ELF-1 (cell line): ENCODE measurements around the gene MMP15.
"Not testable (repeated sequence)": the region's sequence is repeated elsewhere in the genome, so short reads cannot be mapped to it uniquely, and the experiment has no call there.

ENCODE experiments used
- DNase-seq: peaks from one replicate; pipeline ENCODE4 v3.0.0-alpha.2; 2016; ENCODE audit warnings: low read depth, low spot score

MMP15 gene

DNA sequence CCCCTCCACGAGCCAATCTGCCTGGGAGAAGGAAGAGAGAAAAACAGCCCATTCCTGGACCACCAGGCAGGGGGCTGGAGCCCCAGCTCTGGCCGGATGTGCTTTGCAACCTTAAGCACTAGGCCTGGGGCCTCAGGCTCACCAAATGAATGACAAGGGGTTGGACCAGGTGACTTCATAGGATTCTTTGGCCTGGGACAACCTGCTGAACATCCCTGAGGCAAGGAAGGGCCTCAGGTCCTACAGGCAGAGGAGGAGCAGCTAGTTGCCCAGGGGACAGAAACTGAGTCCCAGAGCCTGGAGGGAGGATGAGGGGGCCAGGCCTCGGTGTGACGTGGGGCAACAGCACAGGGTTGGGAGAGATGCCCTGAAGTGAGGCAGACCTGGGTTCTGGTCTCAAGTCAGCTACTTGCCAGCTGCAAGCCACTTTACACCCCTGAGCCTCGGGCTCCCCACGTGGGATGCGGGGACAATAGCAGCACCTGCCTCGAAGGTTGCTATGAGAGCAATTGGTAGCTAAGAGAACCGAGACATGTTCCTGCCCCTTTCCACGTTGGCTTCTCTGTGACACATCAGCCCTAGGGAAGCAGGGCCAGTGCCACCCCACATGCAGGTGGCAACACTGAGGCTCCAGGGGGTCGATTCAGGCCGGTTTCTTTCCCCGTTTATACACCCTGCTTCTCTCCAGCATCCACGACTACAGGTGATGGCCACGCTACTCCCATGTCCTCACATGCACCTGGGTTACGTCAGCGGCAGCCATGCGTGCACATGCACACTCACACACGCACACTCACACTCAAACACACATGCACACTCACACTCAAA lies 61.0 kb downstream of the MMP15 start:
- peak; percentile 84 for DNase-seq

DNA sequence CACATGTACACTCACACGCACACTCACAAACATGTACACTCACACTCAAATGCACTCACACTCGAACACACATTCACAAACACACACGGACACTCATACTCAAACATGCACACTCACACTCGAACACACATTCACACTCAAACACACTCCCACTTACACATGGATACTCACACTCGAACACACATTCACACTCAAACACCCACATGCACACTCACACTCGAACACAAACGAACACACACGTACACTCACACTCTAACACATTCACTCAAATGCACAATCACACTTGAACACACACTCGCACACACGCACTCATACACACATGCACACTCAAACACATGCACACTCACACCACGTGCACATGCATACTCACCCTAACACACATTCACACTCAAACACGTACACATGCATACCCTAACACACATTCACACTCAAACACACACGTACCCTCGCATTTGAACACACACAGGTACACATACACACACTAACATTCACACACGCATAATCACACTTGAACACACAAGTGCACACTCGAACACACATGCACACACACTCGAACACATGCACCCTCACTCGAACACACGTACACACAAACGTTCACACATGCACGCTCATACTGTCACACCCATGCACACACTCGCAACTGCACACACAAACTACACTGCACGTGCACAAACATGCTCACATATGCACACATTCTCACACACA lies 61.8 kb downstream of the MMP15 start:
- no peak for DNase-seq

DNA sequence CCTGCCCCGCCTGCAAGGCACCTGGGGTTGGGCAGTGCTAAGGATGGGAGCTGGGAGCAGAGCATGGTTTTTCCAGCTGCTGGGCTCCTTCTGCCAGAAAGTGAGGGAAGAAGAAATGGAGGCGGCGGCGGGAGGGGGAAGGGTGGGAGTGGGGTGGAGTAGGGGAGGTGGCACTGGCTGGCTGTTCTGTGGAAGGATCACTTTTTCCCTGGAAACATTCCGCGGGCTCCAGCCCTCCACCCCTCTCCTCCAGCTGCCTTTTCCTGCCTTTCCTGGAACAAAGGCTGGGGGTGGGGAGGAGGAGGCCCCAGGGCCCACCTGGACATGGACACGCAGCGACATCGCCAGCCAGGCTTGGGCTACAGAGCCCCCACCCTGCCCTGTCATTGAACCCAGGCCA lies 62.5 kb downstream of the MMP15 start:
- no peak for DNase-seq

DNA sequence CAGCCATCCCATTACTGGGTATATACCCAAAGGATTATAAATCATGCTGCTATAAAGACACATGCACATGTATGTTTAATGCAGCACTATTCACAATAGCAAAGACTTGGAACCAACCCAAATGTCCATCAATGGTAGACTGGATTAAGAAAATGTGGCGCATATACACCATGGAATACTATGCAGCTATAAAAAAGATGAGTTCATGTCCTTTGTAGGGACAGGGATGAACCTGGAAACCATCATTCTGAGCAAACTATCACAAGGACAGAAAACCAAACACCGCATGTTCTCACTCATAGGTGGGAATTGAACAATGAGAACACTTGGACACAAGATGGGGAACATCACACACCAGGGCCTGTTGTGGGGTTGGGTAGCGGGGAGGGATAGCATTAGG lies 64.8 kb downstream of the MMP15 start:
- not testable (repeated sequence) for DNase-seq

DNA sequence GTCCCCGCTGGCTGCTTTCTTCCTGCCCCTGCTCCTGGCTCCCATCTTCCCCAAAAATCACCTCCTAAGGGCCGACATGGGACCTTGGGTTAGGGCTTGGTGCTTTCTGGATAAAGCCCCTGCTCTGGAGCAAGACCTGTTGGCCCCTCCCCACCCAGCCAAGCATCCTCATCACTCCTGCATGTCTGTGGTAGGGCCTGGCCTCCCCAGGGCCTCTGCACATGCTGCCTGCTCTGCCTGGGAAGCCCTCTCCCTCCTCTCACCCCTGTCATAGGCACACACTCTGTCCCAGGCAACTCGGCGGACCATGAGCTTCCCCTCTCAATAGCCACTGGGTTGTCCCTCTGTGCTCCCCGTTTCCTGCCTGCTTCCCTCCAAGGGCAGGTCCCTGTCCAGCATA lies 68.5 kb downstream of the MMP15 start:
- no peak for DNase-seq

DNA sequence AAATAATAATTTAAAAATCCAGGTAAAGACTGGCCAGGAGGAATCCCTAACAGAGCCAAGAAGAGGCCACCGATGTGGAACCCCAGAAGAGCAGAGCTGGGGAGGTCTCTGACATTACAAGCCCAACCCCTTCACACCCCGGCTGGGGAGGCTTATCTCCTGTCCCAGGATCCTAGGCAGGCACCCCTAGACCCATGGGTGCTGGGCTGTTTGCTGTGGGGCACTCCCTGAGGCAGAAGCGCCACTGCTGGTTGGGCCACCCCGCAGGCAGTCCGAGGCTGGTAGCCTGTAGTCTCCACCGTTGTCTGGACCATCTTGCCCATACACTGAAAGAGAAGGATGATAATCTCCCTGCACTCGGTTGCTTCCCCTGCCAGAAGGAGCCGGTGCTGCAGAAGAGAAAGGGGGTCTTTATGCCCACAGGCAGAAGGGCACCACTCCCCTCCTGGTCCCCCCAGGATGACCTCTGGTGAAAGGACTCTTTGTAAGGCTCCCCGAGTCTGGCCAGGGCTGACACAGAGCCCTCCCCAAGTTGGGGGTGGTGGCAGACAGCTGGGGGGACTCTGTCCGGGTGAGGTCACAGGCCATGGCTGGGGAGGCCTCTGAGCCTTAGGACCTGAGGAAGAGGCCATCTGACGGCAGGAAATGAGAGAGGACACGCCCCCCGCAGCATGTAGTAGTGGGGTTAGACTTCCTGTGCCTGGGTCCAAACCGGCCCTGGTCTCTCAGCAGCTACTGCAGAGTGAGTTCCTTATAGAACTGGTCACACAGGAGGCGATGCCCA lies 69.4 kb downstream of the MMP15 start:
- DNase-seq: no peak

DNA sequence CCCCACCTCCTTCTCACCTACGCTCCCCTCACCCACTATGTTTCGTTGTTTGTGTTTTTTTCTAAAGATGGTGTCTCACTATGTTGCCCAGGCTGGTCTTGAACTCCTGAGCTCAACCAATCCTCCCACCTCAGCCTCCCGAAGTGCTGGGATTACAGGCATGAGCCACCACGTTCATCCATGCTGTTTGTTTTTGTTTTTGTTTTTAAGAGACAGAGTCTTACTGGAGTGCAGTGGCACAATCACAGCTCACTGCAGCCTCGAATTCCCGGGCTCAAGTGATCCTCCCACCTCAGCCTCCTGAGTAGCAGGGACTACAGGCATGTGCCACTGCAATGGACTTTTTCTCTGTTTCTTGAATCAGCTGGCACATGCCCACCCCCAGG lies 70.0 kb downstream of the MMP15 start:
- DNase-seq: not testable (repeated sequence)

DNA sequence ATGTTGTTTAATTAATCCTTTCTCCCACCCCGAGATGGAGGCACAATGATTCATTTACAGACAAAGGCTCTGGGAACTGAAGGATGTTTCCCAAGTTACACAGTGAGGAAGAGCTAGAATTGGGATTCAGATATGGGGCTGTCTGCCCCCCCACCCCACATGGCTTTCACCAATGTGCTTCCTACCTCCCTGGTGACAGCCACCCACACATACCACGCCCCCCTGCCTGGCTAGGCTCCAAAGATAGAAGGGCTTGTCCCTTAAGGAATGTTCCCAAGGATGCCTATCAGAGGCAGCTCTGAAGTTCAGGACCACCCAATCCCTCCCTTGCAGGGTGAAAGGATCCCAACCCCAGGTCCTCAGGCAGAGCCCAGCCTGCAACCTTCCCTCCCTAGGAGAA lies 70.7 kb downstream of the MMP15 start:
- DNase-seq: no peak
